KG1 (cell line): ENCODE results near the gene WDR7.

Experiments
- DNase-seq: peaks from one replicate; lab custom pipeline; 2025; lab: John Stamatoyannopoulos, UW

Gene WDR7

DNA sequence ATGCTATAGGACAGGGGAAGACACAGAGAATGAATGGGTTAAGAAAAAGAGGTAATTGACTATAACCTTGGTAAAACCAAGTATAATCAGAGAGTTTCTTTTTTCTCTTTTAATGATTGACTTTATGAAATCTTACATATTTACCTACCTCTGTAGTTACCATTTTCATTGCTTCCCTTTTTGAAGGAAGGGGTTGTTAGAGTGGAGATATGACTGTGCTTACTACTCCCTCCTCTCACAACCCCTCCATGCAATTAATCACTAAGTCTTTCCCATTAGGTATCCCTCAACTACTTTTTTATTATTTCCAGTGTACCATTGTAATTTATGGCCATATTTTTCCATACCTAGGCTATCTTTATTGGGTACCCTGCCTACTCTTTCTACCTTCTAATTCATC lies 71.4 kb downstream of the WDR7 start:
- DNase-seq, result no peak

DNA sequence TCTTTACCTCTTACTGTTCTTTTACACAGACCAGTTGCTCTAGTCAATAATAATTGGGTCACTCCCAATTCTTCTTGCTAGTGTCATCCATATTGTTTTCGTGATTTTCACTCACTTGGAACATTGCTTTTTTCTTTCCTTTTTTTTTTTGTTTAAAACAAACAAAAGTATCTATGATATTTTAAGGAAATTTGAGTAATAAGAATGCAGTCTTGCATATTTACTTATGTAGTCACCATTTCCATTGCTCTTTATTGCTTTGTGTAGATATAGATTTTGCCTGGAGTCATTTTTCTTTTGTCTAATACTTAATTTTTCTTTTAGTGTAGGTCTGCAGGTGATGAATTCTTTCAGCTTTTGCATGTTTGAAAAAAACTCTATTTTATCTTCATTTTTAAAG lies 71.9 kb downstream of the WDR7 start:
- no peak for DNase-seq

DNA sequence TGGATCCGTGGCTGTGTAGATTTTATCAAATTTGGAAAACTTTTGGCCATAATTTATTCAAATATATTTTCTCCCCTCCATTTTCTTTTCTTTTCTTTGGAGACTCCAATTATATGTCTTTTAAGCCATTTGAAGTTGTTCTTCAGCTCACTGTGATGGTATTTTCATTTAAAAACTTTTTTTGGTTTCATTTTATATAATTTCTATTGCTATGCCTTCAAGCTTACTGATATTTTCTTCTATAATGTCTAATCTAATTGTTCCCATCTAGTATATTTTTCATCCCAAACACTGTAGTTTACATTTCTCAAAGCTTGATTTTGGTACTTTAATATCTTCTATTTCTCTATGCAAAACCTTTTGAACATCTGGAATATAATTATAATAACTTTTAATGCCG lies 72.5 kb downstream of the WDR7 start:
- DNase-seq, result no peak

DNA sequence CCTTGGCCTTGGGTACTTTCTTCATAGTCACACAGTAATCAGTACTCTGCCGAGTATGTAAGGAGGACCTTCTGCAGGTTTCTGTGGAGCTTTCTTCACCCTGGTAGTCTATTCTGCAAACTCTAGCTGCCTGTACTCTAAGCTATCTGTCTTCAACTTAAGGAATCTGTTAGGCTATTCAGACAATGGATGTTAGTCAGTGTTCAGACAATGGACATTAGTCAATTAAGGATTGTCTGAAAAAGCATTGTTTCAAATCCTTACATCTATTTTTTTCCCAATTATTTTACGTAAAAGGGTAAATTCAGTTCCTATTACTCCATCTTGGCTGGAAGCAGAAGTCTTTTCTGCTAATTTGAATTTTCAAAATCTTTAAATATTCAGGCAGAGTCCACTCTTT lies 75.7 kb downstream of the WDR7 start:
- DNase-seq, result no peak

DNA sequence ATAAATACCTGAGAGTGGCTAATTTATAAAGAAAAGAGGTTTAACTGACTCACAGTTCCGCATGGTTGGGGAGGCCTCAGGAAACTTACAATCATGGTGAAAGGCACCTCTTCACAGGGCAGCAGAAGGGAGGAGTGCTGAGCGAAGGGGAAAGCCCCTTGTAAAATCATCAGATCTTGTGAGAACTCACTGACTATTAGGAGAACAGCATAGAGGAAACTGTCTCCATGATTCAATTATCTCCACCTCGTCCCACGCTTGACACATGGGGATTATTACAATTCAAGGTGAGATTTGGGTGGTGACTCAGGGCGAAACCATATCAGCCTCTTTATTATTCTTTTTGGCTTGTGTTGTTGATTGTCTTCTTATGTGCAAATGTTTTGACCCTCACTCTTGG lies 76.2 kb downstream of the WDR7 start:
- no peak for DNase-seq

DNA sequence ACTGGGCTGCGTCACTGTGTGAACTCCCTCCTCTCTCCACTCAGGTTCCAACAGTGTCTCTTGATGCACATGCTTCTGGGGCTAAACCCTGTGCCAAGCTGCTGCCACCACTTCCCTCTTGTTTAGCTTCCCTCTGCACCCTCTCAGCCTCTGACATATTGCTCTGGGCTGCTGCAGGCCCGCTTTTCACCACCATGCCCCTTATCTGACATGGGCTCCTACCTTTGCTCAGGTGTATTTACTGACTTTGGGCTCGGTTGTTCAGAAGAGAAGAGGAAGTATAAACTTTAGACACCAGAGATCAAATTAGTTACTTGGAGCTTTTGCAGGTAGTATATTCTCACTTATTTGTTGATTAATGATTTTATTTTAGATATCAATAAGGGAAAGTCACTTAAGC lies 77.6 kb downstream of the WDR7 start:
- DNase-seq, result no peak

DNA sequence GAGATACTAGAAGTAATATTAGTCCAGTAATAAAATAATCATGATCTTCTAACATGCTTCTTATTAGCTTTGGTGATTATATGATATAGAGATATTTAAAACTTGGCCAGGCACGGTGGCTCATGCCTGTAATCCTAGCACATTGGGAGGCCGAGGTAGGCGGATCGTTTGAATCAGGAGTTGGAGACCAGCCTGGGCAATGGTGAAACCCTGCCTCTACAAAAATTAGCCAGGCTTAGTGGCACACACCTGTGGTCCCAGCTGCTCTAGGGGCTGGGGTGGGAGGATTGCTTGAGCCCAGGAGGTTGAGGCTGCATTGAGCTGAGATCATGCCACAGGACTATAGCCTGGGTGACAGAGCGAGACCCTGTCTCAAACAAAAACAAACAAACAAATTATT lies 87.0 kb downstream of the WDR7 start:
- DNase-seq, result no peak

DNA sequence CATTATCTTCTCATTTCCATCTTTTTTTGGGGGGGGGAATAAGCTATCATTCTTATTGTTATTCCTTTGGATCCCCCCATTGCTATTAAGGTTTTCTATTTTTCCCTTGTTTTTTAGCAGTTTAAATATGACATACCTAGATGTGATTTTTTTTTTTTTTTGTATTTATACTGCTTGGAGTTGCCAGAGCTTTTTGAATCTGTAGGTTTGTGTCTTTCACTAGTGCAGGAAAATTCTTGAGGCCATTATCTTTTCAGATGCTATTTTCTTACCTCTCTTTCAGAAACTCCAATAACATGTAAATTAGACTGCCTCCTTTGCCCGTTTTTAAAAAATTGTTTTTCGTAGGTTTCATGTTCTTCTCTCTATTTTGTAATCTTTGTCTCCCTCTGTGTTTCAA lies 88.6 kb downstream of the WDR7 start:
- DNase-seq, result no peak

DNA sequence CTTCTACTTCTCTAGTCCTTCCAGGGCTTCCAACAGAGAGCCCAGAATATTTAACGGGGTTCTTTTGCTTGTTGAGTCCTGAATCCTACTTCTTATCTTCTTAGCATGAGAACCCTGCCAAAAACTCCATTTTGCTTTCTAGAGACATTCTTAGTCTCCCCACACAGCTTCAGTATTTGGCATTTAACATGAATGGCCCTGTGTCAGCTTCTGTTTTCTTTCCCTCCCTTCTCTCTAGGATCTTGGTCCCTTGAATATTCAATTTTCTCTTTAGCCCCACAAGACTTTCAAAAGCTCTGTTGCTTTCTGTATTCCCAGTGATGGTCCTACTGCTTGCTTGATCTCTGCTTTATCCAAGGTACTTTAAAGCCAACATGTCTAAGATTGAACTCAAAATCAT lies 89.5 kb downstream of the WDR7 start:
- no peak for DNase-seq

DNA sequence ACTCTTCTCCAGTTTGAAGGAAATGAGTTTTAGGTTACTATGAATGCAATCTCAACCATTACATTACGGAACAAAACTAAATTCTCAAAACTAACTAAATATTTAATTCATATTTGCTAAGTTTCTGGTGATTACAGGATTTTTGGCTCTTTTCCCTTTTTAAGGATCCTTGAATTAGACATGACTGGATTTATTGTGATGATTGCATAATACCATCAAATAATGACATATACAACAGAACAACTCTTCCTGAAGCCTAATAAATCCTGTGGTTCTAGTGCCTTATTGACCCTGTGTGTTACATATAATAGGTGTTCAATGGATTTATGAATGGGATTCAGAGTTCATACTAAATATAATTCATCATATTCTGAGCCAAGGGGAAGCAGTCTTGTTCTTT lies 90.5 kb downstream of the WDR7 start:
- no peak for DNase-seq

DNA sequence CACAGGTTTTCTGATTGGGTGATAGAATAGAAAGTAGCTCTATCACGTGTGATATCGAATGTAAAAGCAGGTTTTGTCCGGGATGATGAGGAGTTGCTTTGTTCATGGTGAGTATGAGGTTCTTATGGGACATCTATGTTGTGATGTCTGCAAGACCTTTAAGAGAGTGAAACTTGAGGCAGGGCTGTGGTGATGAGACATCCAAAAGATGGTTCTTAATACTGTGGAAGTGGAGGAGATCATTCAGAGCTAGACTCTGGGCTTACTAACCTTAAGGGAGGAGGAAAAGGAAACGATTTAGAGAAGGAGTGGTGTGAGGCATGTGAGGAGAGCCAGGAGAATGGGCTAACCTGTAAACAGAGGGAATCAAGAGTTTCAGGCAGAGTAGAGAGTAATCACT lies 92.0 kb downstream of the WDR7 start:
- no peak for DNase-seq

DNA sequence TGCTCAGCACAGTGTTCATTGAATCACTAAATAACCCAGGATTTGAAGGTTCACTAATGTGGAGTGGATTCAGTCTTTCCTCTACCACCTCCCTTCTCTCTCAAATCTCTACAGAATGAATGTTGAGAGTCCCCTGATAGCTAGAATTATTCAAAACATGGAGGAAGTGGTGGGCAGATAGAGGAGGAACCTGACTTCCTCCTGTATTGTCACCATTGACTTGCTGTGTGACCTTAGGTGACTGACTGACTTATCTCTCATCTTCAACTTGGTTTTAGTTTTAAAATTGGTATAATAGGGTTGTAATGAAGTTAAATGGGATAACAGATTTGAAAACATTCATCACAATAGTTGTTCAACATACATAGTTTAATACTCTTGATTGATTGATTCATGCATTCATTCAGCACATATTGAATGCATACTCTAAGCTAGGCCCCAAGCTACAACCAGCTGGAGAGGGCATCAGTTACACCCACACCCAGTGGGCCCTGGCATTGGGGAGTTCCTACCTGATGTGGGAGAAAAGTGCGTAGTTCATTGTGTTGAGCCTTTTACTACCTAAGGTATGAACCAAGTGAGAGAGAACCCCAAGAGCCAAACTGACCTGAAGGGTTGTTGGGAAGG lies 96.0 kb downstream of the WDR7 start:
- DNase-seq, result peak; percentile 2

DNA sequence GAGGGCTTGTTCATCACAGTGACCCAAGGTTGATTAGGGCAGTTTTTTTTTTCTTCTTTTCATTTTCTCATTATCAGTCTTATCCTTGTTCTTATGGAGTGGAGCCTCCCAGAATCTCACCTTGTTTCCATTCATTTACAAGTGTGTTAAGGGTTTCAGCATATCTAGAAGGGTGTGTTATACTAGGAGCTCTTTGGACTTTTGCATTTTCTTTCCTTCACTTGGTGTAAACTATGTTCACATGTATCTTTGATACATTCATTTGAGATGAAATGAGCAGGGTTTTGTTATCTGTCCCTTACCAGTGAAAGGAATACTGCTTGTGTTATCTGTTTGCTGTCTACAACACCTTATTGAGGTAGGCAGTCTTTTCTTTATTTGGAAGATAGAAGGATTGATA lies 96.7 kb downstream of the WDR7 start:
- DNase-seq, result no peak

DNA sequence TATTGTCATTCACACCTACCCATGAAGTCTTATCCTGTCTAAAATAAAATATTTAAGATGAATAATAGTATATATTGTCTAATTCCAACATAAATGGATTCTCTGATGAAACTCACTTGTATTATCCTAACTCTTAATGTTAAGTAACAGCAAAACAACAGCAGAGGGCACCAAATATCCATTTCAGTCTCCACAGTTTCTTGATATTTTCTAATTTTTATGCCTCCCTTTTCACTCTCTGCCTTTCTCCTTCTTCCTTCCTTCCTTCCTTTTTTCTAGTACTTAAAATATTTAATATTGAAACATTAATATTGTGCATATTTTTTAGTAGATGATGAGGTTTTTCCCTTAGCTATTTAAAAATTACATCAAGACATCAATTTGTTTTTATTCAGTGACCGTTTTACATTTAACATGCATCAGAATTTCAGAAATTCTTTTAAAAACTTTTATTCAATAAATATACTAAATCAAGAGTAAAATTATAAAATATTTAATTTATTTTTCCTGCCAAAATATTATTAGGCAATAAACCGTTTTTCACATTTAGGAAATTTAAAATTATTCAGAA lies 97.6 kb downstream of the WDR7 start:
- peak; percentile 21 for DNase-seq

DNA sequence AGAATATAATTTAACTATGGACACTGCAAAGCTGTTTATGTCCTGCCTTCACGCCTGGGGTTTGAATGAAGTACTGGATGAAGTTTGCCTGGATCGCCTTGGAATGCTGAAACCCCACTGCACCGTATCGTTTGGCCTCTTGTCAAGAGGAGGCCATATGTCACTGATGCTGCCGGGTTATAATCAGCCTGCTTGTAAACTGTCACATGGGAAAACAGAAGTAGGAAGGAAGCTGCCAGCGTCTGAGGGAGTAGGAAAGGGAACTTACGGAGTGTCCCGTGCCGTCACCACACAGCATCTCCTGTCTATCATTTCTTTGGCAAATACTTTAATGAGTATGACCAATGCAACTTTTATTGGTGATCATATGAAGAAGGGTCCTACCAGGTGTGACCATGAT lies 105.8 kb downstream of the WDR7 start:
- DNase-seq, result no peak

DNA sequence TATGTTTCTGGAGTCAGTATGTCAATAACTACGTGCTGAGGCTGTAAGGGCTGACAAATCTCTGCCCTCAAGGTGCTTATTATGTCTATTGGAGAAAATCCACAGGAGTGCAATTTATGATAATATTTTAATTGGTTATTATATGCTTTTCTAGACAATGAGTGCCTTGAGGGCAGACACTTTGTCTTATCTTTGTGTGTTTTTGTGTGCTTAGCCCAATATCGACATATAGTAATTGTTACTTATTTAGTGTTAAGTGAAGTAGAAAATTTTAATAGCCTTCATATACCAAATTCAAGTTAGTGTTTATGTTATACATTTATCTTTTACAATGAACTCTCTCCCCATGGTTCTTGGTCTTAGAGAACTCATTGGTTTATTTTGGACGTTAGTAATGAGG lies 118.9 kb downstream of the WDR7 start:
- no peak for DNase-seq

DNA sequence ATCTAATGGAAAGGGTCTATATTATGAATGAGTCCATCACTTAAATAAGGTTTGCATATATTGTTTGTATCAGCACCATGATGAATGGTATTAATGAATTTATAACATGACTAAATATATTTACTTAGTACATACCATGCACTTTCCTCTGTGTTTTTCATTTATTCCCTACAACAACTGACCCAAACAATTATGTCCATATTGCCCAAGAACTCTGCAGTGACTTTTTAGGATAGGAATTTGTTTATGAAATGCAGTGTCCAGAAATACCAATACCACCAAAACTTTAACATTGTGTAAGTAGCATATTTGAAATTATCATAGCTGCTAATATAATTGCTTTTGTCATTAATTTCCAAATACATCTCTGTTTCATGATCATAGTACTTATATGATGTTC lies 119.7 kb downstream of the WDR7 start:
- no peak for DNase-seq

DNA sequence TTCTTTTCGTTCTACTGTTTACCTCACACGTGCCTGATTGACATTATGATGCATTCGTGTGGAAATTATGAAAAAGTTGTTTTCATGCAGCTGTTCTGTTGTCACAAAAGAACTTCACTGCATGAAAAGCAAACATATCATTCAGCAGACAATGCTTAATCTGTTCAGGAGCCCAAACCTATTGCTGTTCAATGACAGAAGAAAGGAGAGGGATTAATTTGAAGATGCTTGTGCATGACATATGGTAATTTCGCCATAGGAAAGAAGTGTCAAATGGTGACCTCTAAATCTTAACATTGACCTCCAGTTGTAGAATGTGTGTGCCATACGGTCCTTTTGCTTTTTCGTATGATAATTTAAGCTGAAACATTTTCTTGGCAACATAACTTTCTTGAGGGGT lies 124.5 kb downstream of the WDR7 start:
- DNase-seq, result no peak

DNA sequence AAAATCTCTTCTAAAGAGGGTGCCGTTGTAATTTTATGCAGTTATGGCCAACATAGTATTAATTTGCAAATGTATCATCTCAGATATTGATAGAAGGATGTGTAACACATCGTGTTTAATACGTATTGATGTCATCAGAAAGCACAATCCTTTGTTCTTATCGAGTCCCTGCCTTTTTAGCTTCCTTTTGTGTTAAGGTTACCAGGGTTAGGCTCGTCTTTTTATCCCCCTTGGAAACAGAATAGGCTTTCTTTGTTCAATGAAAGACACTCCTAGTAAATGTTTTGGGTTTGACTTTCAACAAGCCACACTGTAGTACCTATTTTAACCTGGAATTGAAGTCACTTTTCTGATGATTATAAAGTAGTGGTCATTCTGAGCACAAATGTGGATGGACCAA lies 136.2 kb downstream of the WDR7 start:
- no peak for DNase-seq

DNA sequence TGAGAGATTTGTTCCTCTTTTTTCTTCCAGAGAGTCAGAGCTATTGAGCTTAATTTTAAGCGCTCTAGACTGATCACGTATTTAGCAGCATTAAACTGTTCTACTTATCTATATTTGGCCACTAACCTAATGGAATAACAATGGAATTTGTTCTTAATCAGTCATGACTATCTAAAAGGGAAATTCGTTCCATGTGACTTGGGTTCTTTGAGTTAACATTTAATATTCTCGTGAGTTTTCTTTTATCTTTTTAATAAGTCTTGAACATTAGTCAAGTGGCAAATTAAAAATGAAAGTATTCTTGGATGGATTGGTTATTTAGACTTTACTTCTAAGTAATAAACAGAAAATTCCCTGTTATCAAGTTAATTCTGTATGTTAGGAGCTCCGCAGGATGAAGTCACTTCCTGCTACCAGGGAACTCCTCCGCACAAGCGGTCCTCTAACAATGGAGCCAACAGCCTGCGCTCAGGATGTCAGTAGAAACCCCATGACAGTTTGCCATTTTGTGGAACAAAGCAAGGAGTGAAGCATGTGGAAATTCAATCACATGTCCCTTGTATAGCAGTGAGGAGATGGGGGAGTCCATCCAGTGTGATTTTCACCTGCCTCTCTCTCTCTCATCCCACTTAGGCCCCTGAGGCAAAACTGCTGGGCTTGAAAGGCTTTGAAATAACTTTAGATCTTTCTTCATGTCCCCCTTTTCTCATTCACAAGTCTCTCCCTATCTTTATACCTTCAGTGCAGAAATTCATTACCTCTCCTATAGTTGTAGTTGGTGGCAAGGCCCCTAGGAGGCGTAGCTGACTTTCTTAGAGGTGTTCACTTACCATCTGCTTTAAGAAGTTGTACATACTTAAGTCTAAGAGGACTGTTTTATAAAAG lies 138.1 kb downstream of the WDR7 start:
- no peak for DNase-seq

DNA sequence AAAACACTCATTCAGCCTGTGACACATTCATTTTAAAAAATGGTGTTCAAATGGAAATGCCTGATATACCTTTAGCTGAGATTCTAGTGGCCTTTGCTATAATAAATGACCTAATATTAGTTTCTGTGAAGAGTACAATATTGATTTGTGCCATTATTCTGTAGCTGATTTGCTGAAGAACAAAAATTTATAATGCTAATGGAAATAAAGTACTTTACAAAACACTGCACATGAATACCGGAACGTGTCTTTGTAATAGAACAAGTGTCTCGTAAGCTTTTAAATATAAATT lies 138.7 kb downstream of the WDR7 start:
- no peak for DNase-seq

DNA sequence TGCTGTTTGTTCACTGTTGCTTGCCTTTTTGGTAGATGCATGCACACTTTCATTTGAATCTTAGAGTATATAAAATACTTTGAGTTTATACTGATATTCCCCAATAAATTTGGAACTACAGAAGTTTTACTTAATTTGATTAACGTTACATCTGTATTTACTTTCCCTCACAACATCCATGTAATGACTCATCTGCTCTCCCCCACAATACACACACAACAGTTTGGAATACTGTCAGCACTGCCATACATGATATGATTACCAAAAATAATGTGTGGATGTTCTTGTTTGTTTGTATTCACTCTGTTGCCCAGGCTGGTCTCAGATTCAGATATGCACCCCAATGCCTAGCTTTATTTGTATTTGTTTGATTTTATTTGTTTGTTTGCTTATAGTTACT lies 144.2 kb downstream of the WDR7 start:
- DNase-seq, result no peak

DNA sequence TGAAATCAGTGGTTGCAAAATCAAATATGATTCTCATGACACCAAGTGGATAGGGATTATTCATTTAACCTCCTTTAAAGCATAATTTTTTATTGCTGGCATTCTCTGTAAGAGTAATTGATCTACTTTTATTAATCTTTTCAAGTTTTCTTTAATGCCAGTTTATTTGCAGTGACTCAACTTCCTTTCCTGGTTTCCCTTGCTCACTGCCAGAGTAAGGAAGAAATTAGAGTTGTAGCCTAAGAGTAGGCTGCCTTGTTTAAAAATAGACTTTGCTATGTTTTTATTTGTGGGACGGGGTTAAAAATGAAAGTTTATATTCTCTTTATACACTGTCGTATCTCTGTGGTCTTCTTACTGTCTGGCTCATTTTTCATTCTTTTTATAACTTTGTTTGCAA lies 148.6 kb downstream of the WDR7 start:
- DNase-seq, result no peak

DNA sequence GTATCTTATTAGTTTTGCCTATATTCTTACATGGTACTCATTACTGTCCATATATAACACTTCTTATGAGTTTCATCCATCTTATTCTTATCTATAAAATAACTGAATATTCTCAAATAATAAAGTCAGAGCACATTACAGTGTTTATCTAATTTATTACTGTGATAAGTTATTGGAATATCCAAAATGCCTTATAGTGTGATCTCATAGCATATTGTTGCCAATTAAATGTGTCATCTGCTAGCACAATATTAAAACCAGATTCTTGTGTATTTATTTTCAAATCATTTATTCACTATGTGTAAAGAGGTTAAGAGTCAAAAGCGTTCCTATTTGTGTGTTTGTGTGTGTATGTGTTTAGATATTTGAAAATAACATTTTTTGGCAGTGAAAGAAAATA lies 151.9 kb downstream of the WDR7 start:
- DNase-seq, result no peak
